Lung (tissue), 16 donors: ENCODE data around the gene METTL26. TPM values are rescaled to one million over a fixed set of nuclear protein-coding genes. Genes with fewer than 3 reads are reported as not detected.

Experiments
- ATAC-seq: fragments of 200-7000 bp; cut with Tn5 transposase; one replicate; pipeline ENCODE4 v1.9.1; 2020; ENCODE audit warnings: moderate number of reproducible peaks; ENCODE audit not compliant: insufficient read depth, low FRiP score
- DNase-seq, 3 donors: peaks; one replicate each; pipeline ENCODE4 v3.0.0-alpha.2; 2013 to 2017
- H3K27ac ChIP-seq, 2 donors: one replicate each; pipeline ENCODE4 v1.5.1; 2013; ENCODE audit warnings: mild to moderate bottlenecking in 2 of 2, moderate library complexity in 2 of 2, control low read depth in 1 of 2, inconsistent platforms in 1 of 2, low read depth in 1 of 2, low read length in 1 of 2
- H3K27me3 ChIP-seq, 3 donors: one replicate each; pipeline ENCODE4 v1.5.1; 2013; ENCODE audit warnings: low read length in 2 of 3; ENCODE audit not compliant: control insufficient read depth in 3 of 3, insufficient read depth in 3 of 3
- H3K36me3 ChIP-seq, 4 donors: one replicate each; pipeline ENCODE4 v1.5.1; 2013; ENCODE audit warnings: low read length in 4 of 4, mild to moderate bottlenecking in 1 of 4, moderate library complexity in 1 of 4; ENCODE audit not compliant: control insufficient read depth in 4 of 4, insufficient read depth in 4 of 4
- H3K4me1 ChIP-seq, 5 donors: one replicate each; pipeline ENCODE4 v1.5.1; 2013; ENCODE audit warnings: low read length in 5 of 5, mild to moderate bottlenecking in 2 of 5, moderate library complexity in 1 of 5; ENCODE audit not compliant: control insufficient read depth in 5 of 5, insufficient read depth in 5 of 5
- H3K4me3 ChIP-seq: one replicate; pipeline ENCODE4 v1.5.1; 2013; ENCODE audit warnings: mild to moderate bottlenecking, control low read depth, moderate library complexity
- H3K9ac ChIP-seq, 2 donors: one replicate each; pipeline ENCODE4 v1.5.1; 2013; ENCODE audit warnings: low read length in 2 of 2, control low read depth in 1 of 2; ENCODE audit not compliant: insufficient read depth in 1 of 2
- H3K9me3 ChIP-seq, 4 donors: one replicate each; pipeline ENCODE4 v1.5.1; 2013; ENCODE audit warnings: low read length in 3 of 4, mild to moderate bottlenecking in 1 of 4, moderate library complexity in 1 of 4; ENCODE audit not compliant: control insufficient read depth in 4 of 4, insufficient read depth in 3 of 4
- CTCF ChIP-seq: IDR thresholded peaks from 2 replicates; pipeline ENCODE4 v1.5.1; 2012; ENCODE audit warnings: mild to moderate bottlenecking; ENCODE audit errors: control extremely low read depth, extremely low read depth
- WGBS, 2 donors: extraction: QIAGEN DNeasy Blood & Tissue Kit; methylation state at CpG; one replicate each; pipeline ENCODE4 v1.1.7; 2013; 5-methylcytosine and 5-hydroxymethylcytosine counted together
- long read RNA-seq, 5 donors: transcript quantifications; one replicate each; lab custom pipeline, GENCODE V29; 2026
- polyA plus RNA-seq, 2 donors: library from polyadenylated mRNA; stranded (reverse); fragments of 200-250 nt; gene quantifications; one replicate each; pipeline ENCODE4 v1.2.1, GENCODE V29; 2013
- total RNA-seq, 2 donors: library from RNA; depleted of rRNA in 1 of 2; stranded (reverse); fragments of >200 nt in 1 of 2; gene quantifications; one replicate each; pipeline ENCODE4 v1.2.1, GENCODE V29; 2014 to 2021
- donor health status: control.
- donor health status: control.
- donor health status: Bipolar disorder and iron deficiency.
- donor health status: healthy.
- donor health status: DM: yes; HTN: yes; CAD: no.

Gene METTL26
- 10 to 100 TPM; 36.1 to 89.8 TPM for total RNA-seq
- 100 to 1,000 TPM; 138 to 200 TPM for polyA plus RNA-seq
- long read RNA-seq, donor 1, transcript METTL26-204 (4 exons, 558 nt) = minor isoform, 10 of 66 reads
- long read RNA-seq, donor 1, transcript METTL26-206 (3 exons, 1,710 nt) = minor isoform, 11 of 66 reads
- long read RNA-seq, donor 1, transcript METTL26-202 (3 exons, 544 nt) = minor isoform, 6 of 66 reads
- long read RNA-seq, donor 1, transcript METTL26-201 (6 exons, 794 nt) = major isoform, 21 of 66 reads
- long read RNA-seq, donor 1, partial matches to known transcripts = 6 of 66 reads
- long read RNA-seq, donor 1, other reads (novel, unspliced or antisense) = 0 of 66 reads
- long read RNA-seq, donor 2, transcript METTL26-205 (5 exons, 726 nt) = minor isoform, 7 of 25 reads
- long read RNA-seq, donor 2, transcript METTL26-201 (6 exons, 794 nt) = major isoform, 9 of 25 reads
- long read RNA-seq, donor 2, partial matches to known transcripts = 0 of 25 reads
- long read RNA-seq, donor 2, other reads (novel, unspliced or antisense) = 0 of 25 reads
- long read RNA-seq, donor 3, transcript METTL26-201 (6 exons, 794 nt) = major isoform, 8 of 26 reads
- long read RNA-seq, donor 3, transcript METTL26-206 (3 exons, 1,710 nt) = minor isoform, 7 of 26 reads
- long read RNA-seq, donor 3, partial matches to known transcripts = 0 of 26 reads
- long read RNA-seq, donor 3, other reads (novel, unspliced or antisense) = 0 of 26 reads
- long read RNA-seq, donor 4, transcript METTL26-206 (3 exons, 1,710 nt) = minor isoform, 5 of 30 reads
- long read RNA-seq, donor 4, transcript METTL26-204 (4 exons, 558 nt) = minor isoform, 5 of 30 reads
- long read RNA-seq, donor 4, transcript METTL26-201 (6 exons, 794 nt) = major isoform, 12 of 30 reads
- long read RNA-seq, donor 4, partial matches to known transcripts = 0 of 30 reads
- long read RNA-seq, donor 4, other reads (novel, unspliced or antisense) = 0 of 30 reads
- long read RNA-seq, donor 5, transcript METTL26-201 (6 exons, 794 nt) = major isoform, 21 of 107 reads
- long read RNA-seq, donor 5, transcript METTL26-205 (5 exons, 726 nt) = minor isoform, 11 of 107 reads
- long read RNA-seq, donor 5, transcript METTL26-206 (3 exons, 1,710 nt) = minor isoform, 9 of 107 reads
- long read RNA-seq, donor 5, transcript METTL26-204 (4 exons, 558 nt) = minor isoform, 5 of 107 reads
- long read RNA-seq, donor 5, partial matches to known transcripts = 44 of 107 reads
- long read RNA-seq, donor 5, other reads (novel, unspliced or antisense) = 0 of 107 reads

- Histone ChIP-seq H3K36me3 (peaks cover 0 to 18% (median 0%) of the 10 kb centered on the region in 4 donors), H3K9ac (peak within 1 kb of the TSS; percentile 46 to 94)
Observed at GRCh38 chr16:636206-637080, at the start of gene METTL26. TSS of gene METTL26 (minus strand) at chr16:636305. CDS start at chr16:636290, 15 bp downstream.

GRCh38 chr16:684961-685696, 49.0 kb upstream of the METTL26 start:
- TF ChIP-seq CTCF = no peak
- Histone ChIP-seq H3K27ac (no peak overlapping the region), H3K4me3 (no peak overlapping the region), H3K36me3 (peaks cover 3 to 33% (median 23%) of the 10 kb centered on the region in 4 donors), H3K9ac (no peak overlapping the region), H3K9me3 (no peaks in the 10 kb centered on the region), H3K27me3 (no peaks in the 10 kb centered on the region), H3K4me1 (peaks cover 15 to 41% (median 19%) of the 10 kb centered on the region in 5 donors)
- DNase-seq (no peak), ATAC-seq (no peak)
- WGBS, 2 donors = 94 to 95% methylated on average over 61 of the region's 61 CpGs

More at GRCh38 chr16:636206-637080, at the start of gene METTL26:
- peak; percentile 89 for ATAC-seq
- H3K9me3 ChIP-seq = no peaks in the 10 kb centered on the region
- H3K27ac ChIP-seq = peak within 1 kb of the TSS; percentile 97 to 98
- H3K4me1 ChIP-seq = peaks cover 0 to 27% (median 7%) of the 10 kb centered on the region in 5 donors
- peak within 1 kb of the TSS; percentile 86 for H3K4me3 ChIP-seq
- peak; percentile 1 for TF ChIP-seq CTCF
- 0% methylated on average over 84 to 91 of the region's 91 CpGs for WGBS, 2 donors
- peak; percentile 95 to 96 (median 96) for DNase-seq
- no peaks in the 10 kb centered on the region for H3K27me3 ChIP-seq
